Keratinocyte (primary cell): Measurements from ENCODE around the gene MX1. TPM values are rescaled to one million over a fixed set of nuclear protein-coding genes. Genes with fewer than 3 reads are reported as not detected.

Experiments
- DNase-seq: peaks from one replicate; pipeline ENCODE4 v3.0.0-alpha.2; 2011; ENCODE audit warnings: low read depth, missing footprints, low spot score
- FAIRE-seq: peaks from 2 replicates; lab custom pipeline; 2011; peaks lifted over from hg19 to GRCh38; lab: Jason Lieb, UNC
- H2AFZ ChIP-seq: 2 replicates; pipeline ENCODE4 v1.6.0; 2012; ENCODE audit warnings: low read length, control low read depth, inconsistent platforms; ENCODE audit not compliant: control insufficient read depth
- H3K27ac ChIP-seq: 2 replicates; pipeline ENCODE4 v1.5.1; 2011; ENCODE audit warnings: low read length; ENCODE audit not compliant: control insufficient read depth, insufficient read depth
- H3K27me3 ChIP-seq: 3 replicates; pipeline ENCODE4 v1.6.0; 2011; ENCODE audit warnings: low read length; ENCODE audit not compliant: control insufficient read depth, insufficient read depth; ENCODE audit errors: extremely low read depth
- H3K36me3 ChIP-seq, 2 experiments: 2 replicates in 1 of 2; 3 replicates in 1 of 2; pipeline ENCODE4 v1.5.1; 2011; ENCODE audit warnings: low read length in 2 of 2, mild to moderate bottlenecking in 1 of 2; ENCODE audit not compliant: control insufficient read depth in 2 of 2, insufficient read depth in 2 of 2; ENCODE audit errors: extremely low read depth in 1 of 2
- H3K4me1 ChIP-seq: 3 replicates; pipeline ENCODE4 v1.5.1; 2011; ENCODE audit warnings: low read length; ENCODE audit not compliant: control insufficient read depth, insufficient read depth; ENCODE audit errors: extremely low read depth
- H3K4me2 ChIP-seq: 3 replicates; pipeline ENCODE4 v1.6.0; 2011; ENCODE audit warnings: low read depth, low read length; ENCODE audit not compliant: control insufficient read depth, insufficient read depth; ENCODE audit errors: extremely low read depth
- H3K4me3 ChIP-seq, 3 experiments: fragments of 200-600 bp in 1 of 3; sonication (generic) in 1 of 3; 2 replicates in 2 of 3; 3 replicates in 1 of 3; pipeline ENCODE4 v1.5.1; 2011 to 2016; ENCODE audit warnings: low read length in 3 of 3, mild to moderate bottlenecking in 3 of 3, control low read depth in 2 of 3, inconsistent platforms in 1 of 3, low read depth in 1 of 3, mixed read lengths in 1 of 3, mixed run types in 1 of 3, moderate library complexity in 1 of 3; ENCODE audit not compliant: control insufficient read depth in 2 of 3, insufficient read depth in 2 of 3; ENCODE audit errors: extremely low read depth in 1 of 3
- H3K79me2 ChIP-seq: 2 replicates; pipeline ENCODE4 v1.6.0; 2012; ENCODE audit warnings: low read length; ENCODE audit not compliant: control insufficient read depth, insufficient read depth
- H3K9ac ChIP-seq: 3 replicates; pipeline ENCODE4 v1.6.0; 2011; ENCODE audit warnings: low read length; ENCODE audit not compliant: control insufficient read depth, insufficient read depth; ENCODE audit errors: extremely low read depth
- H3K9me1 ChIP-seq: 3 replicates; pipeline ENCODE4 v1.6.0; 2011; ENCODE audit warnings: low read length; ENCODE audit not compliant: control insufficient read depth, insufficient read depth; ENCODE audit errors: extremely low read depth
- H3K9me3 ChIP-seq: 2 replicates; pipeline ENCODE4 v1.5.1; 2012; ENCODE audit warnings: low read depth, low read length; ENCODE audit not compliant: control insufficient read depth
- H4K20me1 ChIP-seq: 3 replicates; pipeline ENCODE4 v1.6.0; 2011; ENCODE audit warnings: low read length; ENCODE audit not compliant: control insufficient read depth, insufficient read depth; ENCODE audit errors: extremely low read depth
- EZH2 ChIP-seq: IDR thresholded peaks from one replicate; pipeline ENCODE4 v1.6.1; 2012; ENCODE audit warnings: inconsistent platforms, mild to moderate bottlenecking, low read length, moderate library complexity
- dilution Hi-C: fragments of 300-500 bp; cut with MboI; formaldehyde crosslinking; loops from one replicate; pipeline ENCODE4 v1.7.0; 2020; ENCODE audit warnings: low sequenced_read_pairs; ENCODE audit not compliant: extremely low pct_ligation_motif_present
- polyA plus RNA-seq, 5 experiments: library from polyadenylated mRNA; depleted of rRNA in 3 of 5; stranded (reverse) in 3 of 5; stranded (forward) in 1 of 5; unstranded in 1 of 5; fragments of >200 nt; gene quantifications; 1 replicate in 1 of 5; 2 replicates in 3 of 5; 3 replicates in 1 of 5; pipeline versions ENCODE4 v1.2.1 to v1.2.3, GENCODE V29; 2011 to 2012; ENCODE audit warnings: missing spikeins in 2 of 5, low read depth in 1 of 5, low replicate concordance in 1 of 5
- TF ChIP-seq, protein P1 (sequence below), 3 experiments: IDR thresholded peaks in 1 of 3; conservative IDR thresholded peaks in 1 of 3; optimal IDR thresholded peaks in 1 of 3; 2 replicates in 2 of 3; 3 replicates in 1 of 3; pipeline versions ENCODE3 to v1.5.1; 2011; ENCODE audit warnings: low read length in 3 of 3, mild to moderate bottlenecking in 3 of 3, moderate library complexity in 2 of 3, control low read depth in 1 of 3, inconsistent platforms in 1 of 3; ENCODE audit not compliant: insufficient read depth in 2 of 3; ENCODE audit errors: extremely low read depth in 1 of 3

The MX1 gene
- polyA plus RNA-seq, 1 donor (not counting 4 experiments of a cell fraction or from before 2014, with no cell fraction given): 151 TPM

- Histone ChIP-seq H2AFZ (no peak overlapping the region), H3K4me2 (no peak overlapping the region)
Measured at GRCh38 chr21:41396558-41397075, 29.4 kb upstream of the MX1 start.

GRCh38 chr21:41397471-41397891 is 28.6 kb upstream of the MX1 start:
- Histone ChIP-seq H3K4me2 (no peak overlapping the region), H3K9ac (no peak overlapping the region), H3K79me2 (no peaks in the 10 kb centered on the region), H3K9me1 (no peaks in the 10 kb centered on the region), H3K4me3 (no peak overlapping the region), H3K9me3 (no peaks in the 10 kb centered on the region), H3K27me3 (peaks cover 4% of the 10 kb centered on the region), H3K36me3 (no peaks in the 10 kb centered on the region), H2AFZ (no peak overlapping the region), H3K4me1 (peaks cover 4% of the 10 kb centered on the region), H3K27ac (no peak overlapping the region), H4K20me1 (no peaks in the 10 kb centered on the region)
- TF ChIP-seq EZH2: no peak
- FAIRE-seq (no peak), DNase-seq (no peak)
- dilution Hi-C loops: no loop called here

More at GRCh38 chr21:41396558-41397075, 29.4 kb upstream of the MX1 start:
- Histone ChIP-seq H4K20me1 (no peaks in the 10 kb centered on the region), H3K27me3 (peaks cover 4% of the 10 kb centered on the region), H3K4me3 (no peak overlapping the region), H3K9ac (no peak overlapping the region), H3K4me1 (peaks cover 4% of the 10 kb centered on the region), H3K36me3 (no peaks in the 10 kb centered on the region), H3K9me3 (no peaks in the 10 kb centered on the region), H3K79me2 (no peaks in the 10 kb centered on the region), H3K27ac (no peak overlapping the region), H3K9me1 (no peaks in the 10 kb centered on the region)
- peak; percentile 52 for FAIRE-seq
- dilution Hi-C loops: no loop called here
- TF ChIP-seq, protein P1, sequence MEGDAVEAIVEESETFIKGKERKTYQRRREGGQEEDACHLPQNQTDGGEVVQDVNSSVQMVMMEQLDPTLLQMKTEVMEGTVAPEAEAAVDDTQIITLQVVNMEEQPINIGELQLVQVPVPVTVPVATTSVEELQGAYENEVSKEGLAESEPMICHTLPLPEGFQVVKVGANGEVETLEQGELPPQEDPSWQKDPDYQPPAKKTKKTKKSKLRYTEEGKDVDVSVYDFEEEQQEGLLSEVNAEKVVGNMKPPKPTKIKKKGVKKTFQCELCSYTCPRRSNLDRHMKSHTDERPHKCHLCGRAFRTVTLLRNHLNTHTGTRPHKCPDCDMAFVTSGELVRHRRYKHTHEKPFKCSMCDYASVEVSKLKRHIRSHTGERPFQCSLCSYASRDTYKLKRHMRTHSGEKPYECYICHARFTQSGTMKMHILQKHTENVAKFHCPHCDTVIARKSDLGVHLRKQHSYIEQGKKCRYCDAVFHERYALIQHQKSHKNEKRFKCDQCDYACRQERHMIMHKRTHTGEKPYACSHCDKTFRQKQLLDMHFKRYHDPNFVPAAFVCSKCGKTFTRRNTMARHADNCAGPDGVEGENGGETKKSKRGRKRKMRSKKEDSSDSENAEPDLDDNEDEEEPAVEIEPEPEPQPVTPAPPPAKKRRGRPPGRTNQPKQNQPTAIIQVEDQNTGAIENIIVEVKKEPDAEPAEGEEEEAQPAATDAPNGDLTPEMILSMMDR (optimal IDR thresholded peaks at IDR 0.05 in 1 of 3, IDR thresholded peaks at IDR 0.05 in 1 of 3, conservative IDR thresholded peaks at IDR 0.05 in 1 of 3; ENCODE audit: extremely low read depth in 1 of 3, insufficient read depth in 2 of 3, low read length in 3 of 3): no peak
- no peak for TF ChIP-seq EZH2
- DNase-seq: no peak

DNA sequence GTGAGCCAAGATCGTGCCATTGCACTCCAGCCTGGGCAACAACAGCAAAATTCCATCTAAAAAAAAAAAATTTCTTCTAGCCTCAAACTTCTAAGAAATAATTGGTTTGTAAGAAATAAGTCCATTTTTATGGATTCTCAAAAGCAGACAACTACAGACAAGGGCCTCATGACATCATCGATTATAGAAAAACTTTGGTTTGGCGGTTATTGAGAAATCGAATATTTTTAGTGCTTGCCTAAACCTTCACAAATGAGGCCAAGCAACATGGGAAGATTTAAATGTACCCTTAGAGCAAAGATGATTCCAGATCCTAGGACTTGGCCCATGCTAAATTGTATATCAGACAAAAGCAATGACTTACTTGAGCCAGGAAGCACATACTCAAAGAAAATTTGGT is 27.8 kb upstream of the MX1 start:
- Histone ChIP-seq H3K9ac (no peak overlapping the region), H4K20me1 (no peaks in the 10 kb centered on the region), H3K36me3 (no peaks in the 10 kb centered on the region), H3K4me1 (peaks cover 4% of the 10 kb centered on the region), H3K27me3 (peaks cover 4% of the 10 kb centered on the region), H3K27ac (no peak overlapping the region), H3K4me2 (no peak overlapping the region), H3K9me3 (no peaks in the 10 kb centered on the region), H3K79me2 (no peaks in the 10 kb centered on the region), H3K9me1 (no peaks in the 10 kb centered on the region), H2AFZ (no peak overlapping the region), H3K4me3 (no peak overlapping the region)
- no peak for FAIRE-seq
- dilution Hi-C loops: no loop called here
- TF ChIP-seq EZH2: no peak
- TF ChIP-seq, protein P1 (optimal IDR thresholded peaks at IDR 0.05 in 1 of 3, IDR thresholded peaks at IDR 0.05 in 1 of 3, conservative IDR thresholded peaks at IDR 0.05 in 1 of 3; ENCODE audit: extremely low read depth in 1 of 3, insufficient read depth in 2 of 3, low read length in 3 of 3): no peak
- no peak for DNase-seq
